NCI-H1694 (cell line): ENCODE data around the gene BCL7A.
"Not testable (repeated sequence)": the region's sequence is repeated elsewhere in the genome, so short reads cannot be mapped to it uniquely, and the experiment has no call there.

Source experiments
- DNase-seq: peaks from one replicate; lab custom pipeline; 2025; lab: John Stamatoyannopoulos, UW

Gene BCL7A

GRCh38 chr12:122028165-122028904 lies 6.7 kb downstream of the BCL7A start:
- DNase-seq = no peak

GRCh38 chr12:122028905-122029560 lies 7.3 kb downstream of the BCL7A start:
- DNase-seq = no peak

- DNase-seq = no peak
Observed at GRCh38 chr12:122029620-122030423, 8.1 kb downstream of the BCL7A start.

- no peak for DNase-seq
Observed at GRCh38 chr12:122030424-122031035, 8.8 kb downstream of the BCL7A start.

GRCh38 chr12:122031342-122032216 lies 9.9 kb downstream of the BCL7A start:
- DNase-seq = no peak

- no peak for DNase-seq
Observed at GRCh38 chr12:122032580-122032979, 10.9 kb downstream of the BCL7A start.

- DNase-seq = no peak
Observed at GRCh38 chr12:122035292-122035691, 13.6 kb downstream of the BCL7A start.

GRCh38 chr12:122036153-122036552 lies 14.5 kb downstream of the BCL7A start:
- no peak for DNase-seq

GRCh38 chr12:122040579-122041386 lies 19.1 kb downstream of the BCL7A start:
- DNase-seq = no peak

- DNase-seq = not testable (repeated sequence)
Observed at GRCh38 chr12:122041458-122041857, 19.8 kb downstream of the BCL7A start.

- no peak for DNase-seq
Observed at GRCh38 chr12:122042910-122043309, 21.2 kb downstream of the BCL7A start.

GRCh38 chr12:122043476-122043875 lies 21.8 kb downstream of the BCL7A start:
- DNase-seq = no peak

- DNase-seq = no peak
Observed at GRCh38 chr12:122045262-122045661, 23.6 kb downstream of the BCL7A start.

GRCh38 chr12:122046145-122046544 lies 24.5 kb downstream of the BCL7A start:
- no peak for DNase-seq

GRCh38 chr12:122048151-122048550 lies 26.5 kb downstream of the BCL7A start:
- DNase-seq = no peak

GRCh38 chr12:122049827-122050226 lies 28.1 kb downstream of the BCL7A start:
- DNase-seq = no peak

- no peak for DNase-seq
Observed at GRCh38 chr12:122050706-122051105, 29.0 kb downstream of the BCL7A start.

GRCh38 chr12:122051231-122051876 lies 29.7 kb downstream of the BCL7A start:
- no peak for DNase-seq

GRCh38 chr12:122052285-122052684 lies 30.6 kb downstream of the BCL7A start:
- no peak for DNase-seq
